ENCODE measurements around the gene SMG6.

DNA sequence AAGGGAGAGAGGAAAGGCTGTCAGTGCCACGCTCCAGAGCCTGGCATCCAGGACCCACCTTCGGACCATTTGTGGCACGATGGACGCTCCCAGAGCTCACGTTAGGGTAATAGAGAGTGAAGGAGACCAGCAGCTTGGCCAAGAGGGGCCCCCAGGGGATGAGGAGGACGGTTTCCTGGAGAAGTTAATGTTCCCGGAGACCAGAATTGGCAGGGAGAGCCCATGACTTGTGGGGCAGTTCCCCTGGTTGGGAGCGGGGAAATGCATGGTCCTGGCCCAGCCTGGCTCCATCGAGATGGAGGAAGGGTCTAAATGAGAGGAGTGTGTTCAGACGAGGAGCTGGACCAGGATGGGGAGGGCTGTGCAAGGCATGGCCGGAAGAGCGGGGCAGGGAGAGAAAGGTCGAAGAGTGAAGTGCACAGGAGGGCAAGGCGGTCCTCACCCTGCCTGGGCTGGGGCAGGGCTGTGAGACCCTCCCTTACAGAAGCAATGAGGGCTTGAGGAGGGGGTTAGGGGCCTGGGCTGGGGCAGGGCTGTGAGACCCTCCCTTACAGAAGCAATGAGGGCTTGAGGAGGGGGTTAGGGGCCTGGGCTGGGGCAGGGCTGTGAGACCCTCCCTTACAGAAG, 251.5 kb downstream of the SMG6 start:
- TF ChIP-seq GATA2 (IDR thresholded peaks at IDR 0.05; ENCODE audit: low read depth, low read length) (no peak), GATA3 (IDR thresholded peaks at IDR 0.05; ENCODE audit: low read depth, low read length) (no peak)

Data from SH-SY5Y (cell line).